AG04450 (cell line): ENCODE data around the gene PKNOX1. TPM values are rescaled to one million over a fixed set of nuclear protein-coding genes. Genes with fewer than 3 reads are reported as not detected.
"Not testable (repeated sequence)": the region's sequence is repeated elsewhere in the genome, so short reads cannot be mapped to it uniquely, and the experiment has no call there.

Experiments used
- CTCF ChIA-PET: fragments of 300-600, 350-600 bp; formaldehyde crosslinking; extraction: SDS; loops from one replicate; lab custom pipeline; 2022; ENCODE audit warnings: antibody characterized with exemption, inconsistent platforms; lab: Charles Lee
- POLR2A ChIA-PET: fragments of 350-600 bp; formaldehyde crosslinking; extraction: SDS; loops from one replicate; lab custom pipeline; 2021; ENCODE audit warnings: antibody characterized with exemption, inconsistent platforms; lab: Yijun Ruan, JAX
- DNase-seq: peaks from one replicate; pipeline ENCODE4 v3.0.0-alpha.2; 2011; ENCODE audit warnings: low read depth, low spot score
- H3K27ac ChIP-seq: one replicate; pipeline ENCODE4 v1.5.1; 2012; ENCODE audit warnings: low read depth, low read length, control low read depth
- H3K27me3 ChIP-seq: one replicate; pipeline ENCODE4 v1.6.0; 2012; ENCODE audit warnings: low read length; ENCODE audit not compliant: control insufficient read depth, insufficient read depth
- H3K4me3 ChIP-seq: 2 replicates; pipeline ENCODE4 v1.5.1; 2011; ENCODE audit warnings: mild to moderate bottlenecking, low read depth, low read length, control low read depth
- H3K9me3 ChIP-seq: 2 replicates; pipeline ENCODE4 v1.5.1; 2012; ENCODE audit warnings: low read length; ENCODE audit not compliant: control insufficient read depth, insufficient read depth
- polyA plus RNA-seq: library from polyadenylated mRNA; depleted of rRNA; stranded (reverse); fragments of >200 nt; gene quantifications from 2 replicates; pipeline ENCODE4 v1.2.3, GENCODE V29; 2011
- TF ChIP-seq, protein P1 (sequence below): IDR thresholded peaks from 2 replicates; pipeline ENCODE4 v1.5.1; 2011; ENCODE audit warnings: low read depth, low read length, control low read depth, inconsistent platforms

Gene PKNOX1
- polyA plus RNA-seq, 1 experiment, result 65.6 TPM

DNA sequence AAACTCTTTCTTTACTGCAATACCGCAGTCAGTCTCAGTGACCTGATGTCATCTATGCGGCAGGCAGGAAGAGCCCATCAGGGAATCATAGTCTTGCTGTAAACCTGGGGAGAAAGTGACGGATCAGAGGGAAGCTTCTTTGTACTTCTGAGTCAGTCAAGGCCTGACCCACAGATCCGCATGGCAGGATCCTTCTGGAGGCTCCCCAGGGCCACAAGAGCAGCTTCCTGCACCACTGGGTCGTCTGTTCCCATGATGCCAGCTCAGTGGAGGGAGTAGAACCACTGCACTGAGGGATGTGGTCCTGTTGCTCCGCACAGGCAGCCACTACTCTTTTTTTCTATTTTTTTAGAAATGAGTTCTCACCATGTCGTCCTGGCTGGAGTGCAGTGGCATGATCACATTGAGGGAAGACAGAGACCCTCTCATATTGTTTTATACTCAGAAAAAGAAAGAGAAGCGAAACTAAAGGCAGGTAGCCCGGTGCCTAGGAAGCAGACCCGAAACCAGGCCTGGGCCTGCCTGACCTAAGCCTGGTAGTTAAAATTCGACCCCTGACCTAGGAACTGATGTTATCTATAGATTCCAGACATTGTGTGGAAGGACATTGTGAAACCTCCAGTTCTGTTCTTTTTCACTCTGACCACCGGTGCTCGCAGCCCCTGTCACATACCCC, 42.7 kb upstream of the PKNOX1 start:
- no peak overlapping the region for H3K4me3 ChIP-seq
- TF ChIP-seq, protein P1, sequence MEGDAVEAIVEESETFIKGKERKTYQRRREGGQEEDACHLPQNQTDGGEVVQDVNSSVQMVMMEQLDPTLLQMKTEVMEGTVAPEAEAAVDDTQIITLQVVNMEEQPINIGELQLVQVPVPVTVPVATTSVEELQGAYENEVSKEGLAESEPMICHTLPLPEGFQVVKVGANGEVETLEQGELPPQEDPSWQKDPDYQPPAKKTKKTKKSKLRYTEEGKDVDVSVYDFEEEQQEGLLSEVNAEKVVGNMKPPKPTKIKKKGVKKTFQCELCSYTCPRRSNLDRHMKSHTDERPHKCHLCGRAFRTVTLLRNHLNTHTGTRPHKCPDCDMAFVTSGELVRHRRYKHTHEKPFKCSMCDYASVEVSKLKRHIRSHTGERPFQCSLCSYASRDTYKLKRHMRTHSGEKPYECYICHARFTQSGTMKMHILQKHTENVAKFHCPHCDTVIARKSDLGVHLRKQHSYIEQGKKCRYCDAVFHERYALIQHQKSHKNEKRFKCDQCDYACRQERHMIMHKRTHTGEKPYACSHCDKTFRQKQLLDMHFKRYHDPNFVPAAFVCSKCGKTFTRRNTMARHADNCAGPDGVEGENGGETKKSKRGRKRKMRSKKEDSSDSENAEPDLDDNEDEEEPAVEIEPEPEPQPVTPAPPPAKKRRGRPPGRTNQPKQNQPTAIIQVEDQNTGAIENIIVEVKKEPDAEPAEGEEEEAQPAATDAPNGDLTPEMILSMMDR, result no peak
- no peak overlapping the region for H3K27ac ChIP-seq
- ChIA-PET CTCF (no interaction called here), POLR2A (no interaction called here)
- no peaks in the 10 kb centered on the region for H3K27me3 ChIP-seq
- DNase-seq, result no peak
- H3K9me3 ChIP-seq, result no peaks in the 10 kb centered on the region

- DNase-seq, H3K9me3 ChIP-seq, CTCF ChIA-PET, H3K27ac ChIP-seq, H3K4me3 ChIP-seq, H3K27me3 ChIP-seq, POLR2A ChIA-PET: not testable (repeated sequence)
Measured at GRCh38 chr21:42932378-42933136, 41.8 kb upstream of the PKNOX1 start.

GRCh38 chr21:42933137-42933970, 41.0 kb upstream of the PKNOX1 start:
- POLR2A ChIA-PET, H3K27ac ChIP-seq, H3K27me3 ChIP-seq, DNase-seq, H3K4me3 ChIP-seq, CTCF ChIA-PET, H3K9me3 ChIP-seq: not testable (repeated sequence)

GRCh38 chr21:42933973-42934372, 40.4 kb upstream of the PKNOX1 start:
- CTCF ChIA-PET, H3K4me3 ChIP-seq, H3K27ac ChIP-seq, H3K27me3 ChIP-seq, H3K9me3 ChIP-seq, DNase-seq, POLR2A ChIA-PET: not testable (repeated sequence)

GRCh38 chr21:42936360-42936759, 38.0 kb upstream of the PKNOX1 start:
- H3K4me3 ChIP-seq, H3K27me3 ChIP-seq, POLR2A ChIA-PET, CTCF ChIA-PET, H3K9me3 ChIP-seq, DNase-seq, H3K27ac ChIP-seq: not testable (repeated sequence)

GRCh38 chr21:42937034-42937940, 37.1 kb upstream of the PKNOX1 start:
- H3K4me3 ChIP-seq, CTCF ChIA-PET, DNase-seq, H3K9me3 ChIP-seq, H3K27me3 ChIP-seq, H3K27ac ChIP-seq: not testable (repeated sequence)
- POLR2A ChIA-PET, result interaction anchor here (0.5 kb wide), 1 partner anchor 48 kb away, joined by 4 read pairs; no protein-coding TSS in a partner anchor
